Pancreas (tissue), 10 donors: Measurements from ENCODE around the gene DLGAP1. TPM values are rescaled to one million over a fixed set of nuclear protein-coding genes. Genes with fewer than 3 reads are reported as not detected.

Source experiments
- ATAC-seq, 4 donors: fragments of 200-7000 bp; cut with Tn5 transposase; one replicate each; pipeline versions ENCODE4 v1.8.0 to v1.9.1; 2020; ENCODE audit warnings: mild to moderate bottlenecking in 4 of 4, moderate library complexity in 4 of 4
- DNase-seq, 6 donors: peaks; one replicate each; pipeline ENCODE4 v3.0.0-alpha.2; 2020
- FAIRE-seq: peaks from 2 replicates; lab custom pipeline; 2012; peaks lifted over from hg19 to GRCh38; lab: Jason Lieb, UNC
- H3K27ac ChIP-seq, 4 donors: fragments of 200-600 bp; sonication (generic); 1 replicate in 3 of 4; 2 replicates in 1 of 4; pipeline versions ENCODE4 v1.5.0 to v1.8.0; 2020
- H3K27me3 ChIP-seq, 4 donors: fragments of 200-600 bp; one replicate each; pipeline ENCODE4 v1.8.0; 2021
- H3K36me3 ChIP-seq, 3 donors: fragments of 200-600 bp; sonication (generic) in 1 of 3; one replicate each; pipeline versions ENCODE4 v1.5.0 to v1.8.0; 2020 to 2021
- H3K4me1 ChIP-seq, 3 donors: fragments of 200-600 bp; one replicate each; pipeline ENCODE4 v1.8.0; 2021
- H3K4me3 ChIP-seq, 4 donors: fragments of 200-600 bp; sonication (generic) in 2 of 4; one replicate each; pipeline versions ENCODE4 v1.5.0 to v1.8.0; 2020 to 2021
- H3K9me3 ChIP-seq, 4 donors: fragments of 200-600 bp; one replicate each; pipeline ENCODE4 v1.8.0; 2021
- CTCF ChIP-seq, 4 donors: fragments of 200-600 bp; sonication (generic) in 3 of 4; IDR thresholded peaks; one replicate each; pipeline versions ENCODE4 v1.5.0 to v1.8.0; 2021; ENCODE audit warnings: antibody characterized with exemption in 4 of 4
- WGBS, 2 donors: extraction: QIAGEN DNeasy Blood & Tissue Kit; methylation state at CpG; one replicate each; pipeline ENCODE4 v1.1.7; 2013; 5-methylcytosine and 5-hydroxymethylcytosine counted together
- intact Hi-C, 3 donors: fragments of 100-400 bp; cut with DNase I; formaldehyde crosslinking; loops; one replicate each; pipeline versions ENCODE4 v1.11.1 to v1.14.2; 2022
- polyA plus RNA-seq, 2 donors: library from polyadenylated mRNA; stranded (reverse); fragments of 200-250 nt; gene quantifications; one replicate each; pipeline ENCODE4 v1.2.3, GENCODE V29; 2013
- total RNA-seq, 6 donors: library from RNA; stranded (reverse); fragmentation: NEBNext Ultra II Directional in 4 of 6; extraction: Animal tissue kit (Norgen Biotek cat#: 25700) in 4 of 6; gene quantifications; one replicate each; pipeline versions ENCODE4 v1.2.1 to v1.2.4, GENCODE V29; 2021 to 2023
- donor health status: healthy with polysubstance abuse.
- donor health status: DM: no; HTN: no; CAD: no; lungs with moderate emphysema.
- donor health status: DM: no; HTN: no; CAD: no.
- donor health status: control.
- donor health status: control.
- donor health status: Bipolar disorder and iron deficiency.
- donor health status: DM: yes; HTN: yes; CAD: no.
- donor health status: DM: no; HTN: no; CAD: no.
- donor health status: DM: no; HTN: no; CAD: no.
- donor health status: DM: yes; HTN: yes; CAD: no.

The DLGAP1 gene
- total and polyA plus RNA-seq, 8 donors, result 0.12 to 0.62 (median 0.30) TPM; not detected in 2

GRCh38 chr18:3624935-3625741 is 830.0 kb downstream of the DLGAP1 start:
- Histone ChIP-seq H3K4me1 (peaks cover 0 to 16% (median 0%) of the 10 kb centered on the region in 3 donors), H3K4me3 (no peak overlapping the region), H3K36me3 (no peaks in the 10 kb centered on the region), H3K27me3 (no peaks in the 10 kb centered on the region), H3K9me3 (no peaks in the 10 kb centered on the region), H3K27ac (peak overlapping the region in 3 of 4 donors; percentile 68 to 86 (median 76))
- FAIRE-seq (no peak), ATAC-seq (peak in 3 of 4 donors; percentile 40 to 70 (median 57)), DNase-seq (no peak)
- intact Hi-C loops, result no loop called here
- TF ChIP-seq CTCF (IDR thresholded peaks at IDR 0.05), result no peak
- 52 to 58% methylated on average over 9 of the region's 9 CpGs for WGBS, 2 donors

- ATAC-seq (no peak), FAIRE-seq (no peak), DNase-seq (no peak)
- Histone ChIP-seq H3K9me3 (no peaks in the 10 kb centered on the region), H3K4me1 (peaks cover 0 to 16% (median 0%) of the 10 kb centered on the region in 3 donors), H3K27ac (peak overlapping the region in 3 of 4 donors; percentile 68 to 86 (median 76)), H3K27me3 (no peaks in the 10 kb centered on the region), H3K36me3 (no peaks in the 10 kb centered on the region), H3K4me3 (no peak overlapping the region)
- intact Hi-C loops, result no loop called here
- no peak for TF ChIP-seq CTCF (IDR thresholded peaks at IDR 0.05)
- WGBS, 2 donors, result 69 to 87% methylated on average over 2 of the region's 2 CpGs
Measured at GRCh38 chr18:3624546-3624934, 830.6 kb downstream of the DLGAP1 start.

DNA sequence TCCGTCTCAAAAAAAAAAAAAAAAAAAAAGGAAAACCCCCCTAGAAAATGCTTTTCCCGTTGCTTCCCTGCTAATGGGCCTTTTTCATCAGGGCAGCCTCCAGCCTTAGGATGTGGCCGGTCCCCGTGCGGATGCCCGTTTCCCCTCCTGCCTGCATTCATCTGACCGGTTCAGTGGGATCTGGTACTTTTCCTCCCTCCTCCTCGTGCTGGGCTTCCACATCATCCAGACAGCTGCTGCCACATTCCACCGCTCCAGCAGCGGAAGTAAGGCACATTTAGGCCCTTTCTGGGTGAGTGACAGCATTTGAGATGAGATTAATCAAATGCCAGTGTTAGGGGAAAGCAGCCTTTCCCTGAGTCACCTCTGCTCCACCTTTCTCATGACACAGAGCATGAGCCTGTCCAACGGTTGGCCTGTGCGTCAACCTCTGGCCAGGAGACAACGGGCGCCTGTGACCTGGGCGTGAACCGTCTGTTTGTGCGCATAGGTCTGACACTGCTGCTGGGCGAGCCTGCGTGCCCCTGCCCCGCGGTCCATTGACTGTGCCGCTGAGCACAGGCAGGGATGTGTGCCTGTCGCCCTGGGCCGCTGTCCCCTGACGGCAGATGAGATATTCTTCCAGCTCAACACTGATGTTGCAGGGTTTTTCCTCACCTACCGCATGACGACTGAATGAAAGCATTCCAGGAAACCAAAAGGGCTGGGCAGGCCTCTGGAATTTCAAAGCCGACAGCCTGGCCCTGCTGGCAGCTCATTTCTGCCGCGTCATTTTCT is 831.1 kb downstream of the DLGAP1 start:
- no peak for FAIRE-seq
- Histone ChIP-seq H3K4me3 (no peak overlapping the region), H3K27me3 (no peaks in the 10 kb centered on the region), H3K4me1 (peaks cover 0 to 16% (median 0%) of the 10 kb centered on the region in 3 donors), H3K9me3 (no peaks in the 10 kb centered on the region), H3K36me3 (no peaks in the 10 kb centered on the region), H3K27ac (peak overlapping the region; percentile 46 to 86 (median 72))
- peak; percentile 41 to 66 (median 58) for DNase-seq
- ATAC-seq, result peak; percentile 67 to 83 (median 79)
- TF ChIP-seq CTCF (IDR thresholded peaks at IDR 0.05), result no peak
- 40 to 58% methylated on average over 30 of the region's 30 CpGs for WGBS, 2 donors
- intact Hi-C loops, result no loop called here

GRCh38 chr18:3620146-3621119 is 834.7 kb downstream of the DLGAP1 start:
- TF ChIP-seq CTCF (IDR thresholded peaks at IDR 0.05), result no peak
- DNase-seq, result no peak
- Histone ChIP-seq H3K9me3 (no peaks in the 10 kb centered on the region), H3K4me3 (no peak overlapping the region), H3K27ac (no peak overlapping the region), H3K27me3 (no peaks in the 10 kb centered on the region), H3K36me3 (no peaks in the 10 kb centered on the region), H3K4me1 (peaks cover 0 to 16% (median 8%) of the 10 kb centered on the region in 3 donors)
- WGBS, 2 donors, result 88 to 90% methylated on average over 18 of the region's 18 CpGs
- no peak for FAIRE-seq
- no peak for ATAC-seq
- intact Hi-C loops, result no loop called here
